Prostate gland (tissue), 2 donors: ENCODE measurements around the gene EXOC3L1.

Source experiments
- POLR2A ChIP-seq: fragments of 450-650 bp; IDR thresholded peaks from one replicate; pipeline ENCODE4 v1.6.1; 2016; ENCODE audit warnings: antibody characterized with exemption, mild to moderate bottlenecking
- POLR2AphosphoS5 ChIP-seq: sonication (generic); formaldehyde crosslinking; IDR thresholded peaks from one replicate; pipeline ENCODE4 v1.6.1; 2017; ENCODE audit warnings: antibody characterized with exemption
- TF ChIP-seq, protein P1 (sequence below), 4 experiments: fragments of 200-600 bp in 2 of 4; fragments of 450-650 bp in 2 of 4; sonication (generic) in 2 of 4; IDR thresholded peaks; 1 replicate in 3 of 4; 2 replicates in 1 of 4; pipeline ENCODE4 v1.5.1; 2016 to 2019; ENCODE audit warnings: antibody characterized with exemption in 4 of 4, mild to moderate bottlenecking in 2 of 4, moderate library complexity in 2 of 4

DNA sequence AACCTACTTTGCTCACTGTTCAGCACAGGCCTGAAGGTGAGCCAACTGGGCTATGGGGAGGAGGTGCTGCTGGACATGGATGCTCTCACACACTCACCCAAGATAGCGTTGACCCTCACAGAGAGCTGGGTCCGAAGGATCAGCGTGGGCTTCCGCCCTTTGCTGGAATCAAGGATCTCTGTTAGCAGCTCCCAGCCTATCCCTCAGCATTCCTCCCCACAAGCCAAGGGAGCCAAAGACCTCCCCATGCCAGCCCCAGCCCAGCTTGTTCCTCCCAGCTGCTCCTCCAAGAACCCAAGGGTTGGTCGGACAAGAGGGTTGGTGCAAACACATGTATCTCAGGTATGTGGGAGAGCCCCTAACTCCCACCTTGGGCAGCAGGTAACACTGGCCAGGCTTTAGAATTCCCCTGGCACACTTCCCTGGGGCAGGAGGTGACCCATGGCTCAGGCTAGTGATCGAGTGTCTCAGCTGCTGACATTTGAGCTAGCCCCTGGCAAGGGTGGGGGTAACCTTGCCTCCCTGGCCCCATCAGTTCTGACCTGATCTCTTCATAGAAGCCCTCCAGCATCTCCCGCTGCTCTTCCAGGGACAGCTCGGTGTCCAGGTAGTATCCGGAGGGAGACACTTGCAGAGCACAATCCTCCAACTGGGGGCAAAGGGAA, 49.0 kb upstream of the EXOC3L1 start:
- TF ChIP-seq, protein P1, sequence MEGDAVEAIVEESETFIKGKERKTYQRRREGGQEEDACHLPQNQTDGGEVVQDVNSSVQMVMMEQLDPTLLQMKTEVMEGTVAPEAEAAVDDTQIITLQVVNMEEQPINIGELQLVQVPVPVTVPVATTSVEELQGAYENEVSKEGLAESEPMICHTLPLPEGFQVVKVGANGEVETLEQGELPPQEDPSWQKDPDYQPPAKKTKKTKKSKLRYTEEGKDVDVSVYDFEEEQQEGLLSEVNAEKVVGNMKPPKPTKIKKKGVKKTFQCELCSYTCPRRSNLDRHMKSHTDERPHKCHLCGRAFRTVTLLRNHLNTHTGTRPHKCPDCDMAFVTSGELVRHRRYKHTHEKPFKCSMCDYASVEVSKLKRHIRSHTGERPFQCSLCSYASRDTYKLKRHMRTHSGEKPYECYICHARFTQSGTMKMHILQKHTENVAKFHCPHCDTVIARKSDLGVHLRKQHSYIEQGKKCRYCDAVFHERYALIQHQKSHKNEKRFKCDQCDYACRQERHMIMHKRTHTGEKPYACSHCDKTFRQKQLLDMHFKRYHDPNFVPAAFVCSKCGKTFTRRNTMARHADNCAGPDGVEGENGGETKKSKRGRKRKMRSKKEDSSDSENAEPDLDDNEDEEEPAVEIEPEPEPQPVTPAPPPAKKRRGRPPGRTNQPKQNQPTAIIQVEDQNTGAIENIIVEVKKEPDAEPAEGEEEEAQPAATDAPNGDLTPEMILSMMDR (IDR thresholded peaks at IDR 0.05), result no peak
- TF ChIP-seq POLR2A (no peak), POLR2AphosphoS5 (no peak)
